Activated CD4-positive, alpha-beta T cell treated with anti-CD3 and anti-CD28 coated beads, Interleukin-2, amount 10 ng/mL, durations not matched to agents 24 days and 14 days (primary cell): ENCODE results near the gene PRKCH. TPM values are rescaled to one million over a fixed set of nuclear protein-coding genes. Genes with fewer than 3 reads are reported as not detected.
A peak's percentile ranks its signal among the peaks of the same experiment; 100 is the strongest.

ENCODE experiments used
- DNase-seq: peaks from one replicate; pipeline ENCODE4 v3.0.0; 2022
- H3K27ac Mint-ChIP-seq: one replicate; pipeline ENCODE4 v1.8.0; 2022; ENCODE audit warnings: mild to moderate bottlenecking, mixed read lengths
- H3K27me3 Mint-ChIP-seq: one replicate; pipeline ENCODE4 v1.8.0; 2022; ENCODE audit warnings: mixed read lengths
- H3K36me3 Mint-ChIP-seq: one replicate; pipeline ENCODE4 v1.8.0; 2022; ENCODE audit warnings: low read depth, mild to moderate bottlenecking, mixed read lengths
- H3K4me1 Mint-ChIP-seq: one replicate; pipeline ENCODE4 v1.8.0; 2021; ENCODE audit warnings: mixed read lengths
- H3K4me3 Mint-ChIP-seq: one replicate; pipeline ENCODE4 v1.8.0; 2022; ENCODE audit warnings: mild to moderate bottlenecking, moderate library complexity, mixed read lengths
- H3K9me3 Mint-ChIP-seq: one replicate; pipeline ENCODE4 v1.8.0; 2021; ENCODE audit warnings: mixed read lengths
- intact Hi-C: fragments of 100-400 bp; cut with micrococcal nuclease; formaldehyde crosslinking; loops from one replicate; pipeline ENCODE4 v1.15.1; 2023
- total RNA-seq: library from RNA; stranded (reverse); gene quantifications from 2 replicates; pipeline ENCODE4 v1.2.3, GENCODE V29; 2022

The PRKCH gene
- total RNA-seq, 1 donor from 2014 or later, result 118 TPM

- DNase-seq, result no peak
- no peaks in the 10 kb centered on the region for H3K9me3 Mint-ChIP-seq
- intact Hi-C loops, result no loop called here
- no peaks in the 10 kb centered on the region for H3K27me3 Mint-ChIP-seq
- H3K4me3 Mint-ChIP-seq, result no peak overlapping the region
- peaks cover 42% of the 10 kb centered on the region for H3K4me1 Mint-ChIP-seq
- peaks cover 63% of the 10 kb centered on the region for H3K36me3 Mint-ChIP-seq
- no peak overlapping the region for H3K27ac Mint-ChIP-seq
Observed at GRCh38 chr14:61542848-61543790, 221.7 kb downstream of the PRKCH start.

- Mint-ChIP-seq H3K9me3 (no peaks in the 10 kb centered on the region), H3K27ac (no peak overlapping the region), H3K4me1 (peaks cover 36% of the 10 kb centered on the region), H3K36me3 (peaks cover 65% of the 10 kb centered on the region), H3K27me3 (no peaks in the 10 kb centered on the region), H3K4me3 (no peak overlapping the region)
- intact Hi-C loops, result no loop called here
- no peak for DNase-seq
Observed at GRCh38 chr14:61543946-61544345, 222.6 kb downstream of the PRKCH start.

GRCh38 chr14:61544448-61545330 lies 223.3 kb downstream of the PRKCH start:
- DNase-seq, result no peak
- no peak overlapping the region for H3K4me3 Mint-ChIP-seq
- peaks cover 66% of the 10 kb centered on the region for H3K36me3 Mint-ChIP-seq
- H3K27ac Mint-ChIP-seq, result peak overlapping the region; percentile 54
- intact Hi-C loops, result no loop called here
- peaks cover 37% of the 10 kb centered on the region for H3K4me1 Mint-ChIP-seq
- no peaks in the 10 kb centered on the region for H3K9me3 Mint-ChIP-seq
- no peaks in the 10 kb centered on the region for H3K27me3 Mint-ChIP-seq

DNA sequence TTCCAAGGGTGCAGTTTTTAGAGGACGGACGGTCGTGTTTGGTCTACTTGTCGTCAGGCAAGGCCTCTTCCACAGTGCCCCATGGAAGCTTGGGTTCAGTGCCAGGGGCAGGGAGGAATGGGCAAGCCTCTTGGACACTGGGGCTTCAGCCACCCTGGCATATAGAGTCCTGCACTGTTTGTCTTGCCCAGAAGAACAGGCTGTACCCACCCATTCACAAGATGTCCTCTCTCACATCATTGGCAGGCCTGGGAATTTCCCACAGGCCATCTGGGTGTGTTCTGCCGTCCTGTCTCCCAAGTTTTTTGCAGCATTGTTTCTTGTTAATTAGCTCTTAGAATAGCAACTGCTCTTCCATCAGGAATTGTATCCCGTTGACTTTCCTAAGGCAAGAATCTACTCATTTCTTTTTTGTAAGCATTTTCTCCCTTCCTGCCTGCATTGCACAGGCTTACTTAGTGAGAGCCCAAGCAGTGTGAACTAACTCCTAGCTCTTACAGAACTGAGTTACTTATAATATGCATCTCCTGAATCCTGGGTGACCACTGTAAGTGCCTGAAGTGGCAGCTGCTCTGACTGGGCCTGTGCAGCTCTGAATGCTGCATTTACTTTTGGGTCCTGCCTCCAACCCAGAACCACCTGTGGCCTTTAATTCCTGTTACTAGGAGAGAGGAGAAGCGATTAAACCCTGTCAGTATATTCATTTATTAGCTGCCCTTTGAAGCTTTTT lies 224.5 kb downstream of the PRKCH start:
- H3K4me3 Mint-ChIP-seq, result no peak overlapping the region

GRCh38 chr14:61547186-61548069 lies 226.0 kb downstream of the PRKCH start:
- Mint-ChIP-seq H3K4me3 (no peak overlapping the region), H3K4me1 (peaks cover 48% of the 10 kb centered on the region), H3K36me3 (peaks cover 73% of the 10 kb centered on the region), H3K27ac (peak overlapping the region; percentile 58), H3K27me3 (no peaks in the 10 kb centered on the region), H3K9me3 (no peaks in the 10 kb centered on the region)
- DNase-seq, result no peak
- intact Hi-C loops, result no loop called here

More for the DNA sequence above, 224.5 kb downstream of the PRKCH start:
- intact Hi-C loops, result no loop called here
- H3K36me3 Mint-ChIP-seq, result peaks cover 66% of the 10 kb centered on the region
- H3K4me1 Mint-ChIP-seq, result peaks cover 38% of the 10 kb centered on the region
- H3K9me3 Mint-ChIP-seq, result no peaks in the 10 kb centered on the region
- DNase-seq, result no peak
- peak overlapping the region; percentile 11 for H3K27ac Mint-ChIP-seq
- no peaks in the 10 kb centered on the region for H3K27me3 Mint-ChIP-seq

DNA sequence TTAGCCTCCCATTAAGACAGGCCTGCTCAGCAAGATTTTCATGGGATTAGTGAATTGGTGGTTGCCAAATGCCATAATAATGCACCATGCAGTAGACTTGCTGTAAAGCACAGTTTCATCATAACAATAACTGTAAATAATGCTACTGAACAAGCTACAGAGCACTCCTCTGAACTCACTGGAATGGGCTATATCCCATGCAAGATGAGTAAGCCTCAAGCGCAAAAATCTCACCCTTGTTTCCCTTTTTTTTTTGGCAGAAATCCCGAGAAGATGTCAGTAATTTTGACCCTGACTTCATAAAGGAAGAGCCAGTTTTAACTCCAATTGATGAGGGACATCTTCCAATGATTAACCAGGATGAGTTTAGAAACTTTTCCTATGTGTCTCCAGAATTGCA lies 228.0 kb downstream of the PRKCH start:
- H3K27me3 Mint-ChIP-seq, result no peaks in the 10 kb centered on the region
- H3K4me3 Mint-ChIP-seq, result no peak overlapping the region
- H3K4me1 Mint-ChIP-seq, result peaks cover 64% of the 10 kb centered on the region
- H3K9me3 Mint-ChIP-seq, result no peaks in the 10 kb centered on the region
- H3K36me3 Mint-ChIP-seq, result peaks cover 80% of the 10 kb centered on the region
- intact Hi-C loops, result no loop called here
- no peak overlapping the region for H3K27ac Mint-ChIP-seq
- DNase-seq, result no peak

- intact Hi-C loops, result no loop called here
- Mint-ChIP-seq H3K4me3 (no peak overlapping the region), H3K36me3 (peaks cover 76% of the 10 kb centered on the region), H3K27me3 (no peaks in the 10 kb centered on the region), H3K9me3 (no peaks in the 10 kb centered on the region), H3K4me1 (peaks cover 60% of the 10 kb centered on the region), H3K27ac (peak overlapping the region; percentile 85)
- DNase-seq, result no peak
Observed at GRCh38 chr14:61551384-61551783, 230.0 kb downstream of the PRKCH start.

GRCh38 chr14:61552241-61552640 lies 230.9 kb downstream of the PRKCH start:
- no peak for DNase-seq
- Mint-ChIP-seq H3K36me3 (peaks cover 74% of the 10 kb centered on the region), H3K4me3 (peak overlapping the region; percentile 20), H3K9me3 (no peaks in the 10 kb centered on the region), H3K27me3 (no peaks in the 10 kb centered on the region), H3K27ac (peak overlapping the region; percentile 85), H3K4me1 (peaks cover 59% of the 10 kb centered on the region)
- intact Hi-C loops, result no loop called here

DNA sequence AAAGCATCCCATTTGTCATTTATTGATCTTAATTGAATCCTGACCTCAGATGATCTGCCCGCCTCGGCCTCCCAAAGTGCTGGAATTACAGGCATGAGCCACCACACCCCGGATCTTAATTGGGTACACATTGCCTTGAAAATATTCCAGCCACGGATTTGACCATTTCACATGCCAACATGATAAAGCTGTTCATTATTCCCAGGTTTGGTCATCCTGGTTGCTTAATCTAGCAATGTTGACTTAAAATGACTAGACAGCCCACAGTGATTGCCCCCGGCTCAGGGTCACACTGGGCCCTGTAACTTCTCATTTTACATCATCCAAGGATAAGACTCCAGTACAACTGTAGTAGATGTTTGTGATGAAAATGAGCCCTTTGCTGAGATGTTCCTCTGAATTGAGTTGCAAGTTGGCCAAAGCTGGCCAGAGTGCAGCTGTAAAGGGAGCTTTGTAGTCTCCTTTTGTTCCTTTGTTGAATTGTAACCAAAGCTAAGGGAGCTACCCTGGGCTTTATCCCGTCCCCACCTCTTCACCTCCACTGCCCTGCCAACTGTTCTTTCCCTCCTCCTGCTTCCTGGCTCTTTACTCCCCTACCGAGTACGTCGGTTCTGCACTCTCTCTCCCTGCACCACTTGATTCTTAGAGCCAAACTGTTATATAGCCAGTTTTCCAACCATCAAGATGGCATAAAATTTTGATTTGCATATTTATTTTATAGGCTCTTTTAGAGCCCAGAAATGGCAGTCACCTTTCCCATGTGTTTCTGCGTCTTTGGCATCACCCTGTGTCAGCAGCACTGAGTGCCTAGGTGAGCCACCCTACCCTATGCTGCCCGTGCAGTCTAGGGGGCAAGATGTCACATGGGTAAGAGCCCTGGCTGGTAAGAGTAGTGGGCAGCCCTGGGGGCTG lies 232.6 kb downstream of the PRKCH start:
- no peak for DNase-seq
- peaks cover 63% of the 10 kb centered on the region for H3K4me1 Mint-ChIP-seq
- peak overlapping the region; percentile 57 for H3K27ac Mint-ChIP-seq
- H3K27me3 Mint-ChIP-seq, result no peaks in the 10 kb centered on the region
- no peaks in the 10 kb centered on the region for H3K9me3 Mint-ChIP-seq
- H3K4me3 Mint-ChIP-seq, result peak overlapping the region; percentile 55
- intact Hi-C loops, result loop anchor here (1.0 kb wide), 1 partner anchor 8 kb away; no protein-coding TSS in a partner anchor
- H3K36me3 Mint-ChIP-seq, result peaks cover 66% of the 10 kb centered on the region

DNA sequence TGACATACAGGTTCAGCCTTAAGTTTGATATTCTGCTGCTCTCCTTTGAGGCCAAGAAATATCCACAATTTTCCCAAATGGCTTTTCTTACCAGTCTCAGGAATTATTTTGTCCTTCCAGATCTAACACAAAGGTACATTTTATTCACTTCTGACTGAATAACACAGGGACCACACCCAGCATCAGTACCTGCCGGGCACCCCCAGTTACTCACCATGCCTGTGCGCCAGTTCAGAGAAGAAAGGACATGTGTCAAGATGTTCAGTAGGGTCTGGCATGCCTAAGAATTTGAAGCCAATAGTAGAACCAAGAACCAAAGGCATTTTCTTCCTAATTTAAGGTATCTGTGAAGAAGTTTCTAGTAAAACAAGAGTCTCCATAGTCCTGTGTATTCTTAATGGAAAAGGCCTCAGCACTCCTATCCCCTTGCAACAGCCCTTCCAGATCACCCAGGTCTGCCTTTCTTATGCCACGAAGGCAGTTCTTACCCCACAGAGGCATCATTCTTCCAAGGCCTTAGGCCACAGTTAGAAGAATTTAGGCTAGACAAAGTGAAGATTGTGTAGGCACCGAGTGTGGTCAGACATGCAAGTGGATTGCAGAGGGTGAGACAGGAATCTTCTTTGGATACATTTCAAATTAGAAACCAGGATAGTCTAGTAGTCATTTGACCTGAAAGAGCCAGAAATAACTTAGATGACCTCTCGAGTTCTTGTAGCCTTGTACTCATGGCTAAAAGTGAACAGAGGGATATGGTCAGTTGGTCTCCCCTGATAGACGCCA lies 233.9 kb downstream of the PRKCH start:
- no peak for DNase-seq
- H3K36me3 Mint-ChIP-seq, result peaks cover 54% of the 10 kb centered on the region
- intact Hi-C loops, result no loop called here
- peaks cover 62% of the 10 kb centered on the region for H3K4me1 Mint-ChIP-seq
- H3K9me3 Mint-ChIP-seq, result no peaks in the 10 kb centered on the region
- H3K4me3 Mint-ChIP-seq, result no peak overlapping the region
- H3K27ac Mint-ChIP-seq, result no peak overlapping the region
- H3K27me3 Mint-ChIP-seq, result no peaks in the 10 kb centered on the region

DNA sequence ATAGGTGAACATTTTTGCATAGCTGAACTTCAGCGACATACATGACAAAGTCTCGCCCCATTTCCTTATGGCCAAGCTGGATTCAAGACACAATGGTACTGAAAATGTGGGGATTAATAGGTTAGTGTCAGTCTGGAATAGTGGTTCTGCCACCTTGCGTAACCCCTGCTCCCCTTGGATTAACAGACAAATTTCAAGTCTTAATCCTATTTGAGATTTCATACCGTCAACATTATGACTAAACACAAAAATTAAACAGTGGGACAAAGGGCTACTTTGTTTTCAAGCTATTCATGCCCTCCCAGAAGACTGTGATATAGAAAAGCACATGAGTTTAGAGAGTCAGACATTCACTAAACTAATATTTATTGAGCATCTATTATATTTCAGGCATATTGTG lies 235.1 kb downstream of the PRKCH start:
- Mint-ChIP-seq H3K4me3 (no peak overlapping the region), H3K27ac (no peak overlapping the region), H3K4me1 (peaks cover 55% of the 10 kb centered on the region), H3K9me3 (no peaks in the 10 kb centered on the region), H3K27me3 (no peaks in the 10 kb centered on the region), H3K36me3 (peaks cover 43% of the 10 kb centered on the region)
- intact Hi-C loops, result no loop called here
- DNase-seq, result no peak
